MCF 10A (cell line): ENCODE measurements around the gene EEF1AKMT2. TPM values are rescaled to one million over a fixed set of nuclear protein-coding genes. Genes with fewer than 3 reads are reported as not detected.

Experiments
- BruUV-seq: library from RNA; stranded (reverse); fragments of 400-500 nt; replicated peaks from 2 replicates; lab custom pipeline; 2021; lab: Mats Ljungman, UMichigan
- CTCF ChIA-PET: fragments of 300-600 bp; sonication (Branson Sonifier 250); formaldehyde crosslinking; extraction: SDS; loops from one replicate; lab custom pipeline; 2021; ENCODE audit warnings: antibody characterized with exemption, inconsistent platforms; lab: Yijun Ruan, JAX
- POLR2A ChIA-PET: fragments of 300-600, 350-650 bp; sonication (Branson Sonifier 250); formaldehyde crosslinking; extraction: SDS; loops from one replicate; lab custom pipeline; 2020; ENCODE audit warnings: antibody characterized with exemption, inconsistent platforms; lab: Yijun Ruan, JAX
- DNase-seq: peaks from one replicate; pipeline ENCODE4 v3.0.0-alpha.2; 2018; ENCODE audit not compliant: unreplicated experiment
- H3K27ac Mint-ChIP-seq: one replicate; pipeline ENCODE4 v1.8.0; 2022; ENCODE audit warnings: mild to moderate bottlenecking, low read depth, mixed read lengths; ENCODE audit not compliant: unreplicated experiment
- H3K27me3 Mint-ChIP-seq: one replicate; pipeline ENCODE4 v1.8.0; 2022; ENCODE audit warnings: mixed read lengths; ENCODE audit not compliant: insufficient read depth, unreplicated experiment
- H3K36me3 Mint-ChIP-seq: one replicate; pipeline ENCODE4 v1.8.0; 2022; ENCODE audit warnings: mild to moderate bottlenecking, moderate library complexity, mixed read lengths; ENCODE audit not compliant: insufficient read depth, unreplicated experiment
- H3K4me1 Mint-ChIP-seq: one replicate; pipeline ENCODE4 v1.8.0; 2022; ENCODE audit warnings: mixed read lengths; ENCODE audit not compliant: insufficient read depth, unreplicated experiment
- H3K4me3 Mint-ChIP-seq: one replicate; pipeline ENCODE4 v1.8.0; 2022; ENCODE audit warnings: mild to moderate bottlenecking, moderate library complexity, mixed read lengths; ENCODE audit not compliant: unreplicated experiment
- H3K9me3 Mint-ChIP-seq: one replicate; pipeline ENCODE4 v1.8.0; 2022; ENCODE audit warnings: mixed read lengths; ENCODE audit not compliant: unreplicated experiment
- intact Hi-C: fragments of 100-400 bp; cut with micrococcal nuclease; formaldehyde crosslinking; loops from 2 replicates; pipeline ENCODE4 v1.14.1; 2022
- total RNA-seq: library from RNA; stranded (reverse); gene quantifications from 2 replicates; pipeline ENCODE4 v1.2.3, GENCODE V29; 2022
- TF ChIP-seq, protein P1 (sequence below): fragments of 200-600 bp; IDR thresholded peaks from one replicate; pipeline ENCODE4 v1.8.0; 2022; ENCODE audit warnings: antibody characterized with exemption, mild to moderate bottlenecking; ENCODE audit not compliant: unreplicated experiment

EEF1AKMT2 gene
- total RNA-seq, 1 experiment from 2014 or later = 17.5 TPM

DNA sequence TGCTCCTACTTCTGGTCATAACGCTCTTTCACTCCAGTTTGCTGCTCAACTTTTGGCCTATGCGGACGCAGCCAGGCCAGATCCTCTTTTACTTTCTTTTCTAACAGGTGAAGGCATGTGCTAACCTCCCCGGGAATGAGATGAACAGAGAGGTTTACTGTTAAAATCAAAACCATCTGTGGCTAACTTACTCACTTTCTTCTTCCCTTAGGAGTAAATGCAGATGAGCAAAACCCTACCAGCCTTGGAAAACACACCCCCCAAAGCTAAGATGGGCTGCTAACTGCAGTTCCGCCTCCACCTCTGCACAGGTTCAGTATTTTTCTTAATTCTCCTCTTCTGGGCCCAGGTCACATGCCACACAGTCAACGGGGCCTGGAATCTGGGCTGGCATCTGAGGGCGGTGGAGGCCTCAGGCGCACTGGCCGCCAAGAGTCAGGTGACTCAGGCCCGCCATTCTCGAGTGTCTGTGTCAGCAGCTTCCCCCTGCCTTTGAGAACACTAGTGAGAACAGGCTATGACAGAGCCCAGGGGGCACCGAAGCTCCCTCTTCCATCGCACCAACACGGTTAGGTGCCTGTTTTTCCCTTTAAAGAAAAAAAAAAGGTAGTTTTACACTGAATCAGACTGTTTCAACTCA is 58.6 kb downstream of the EEF1AKMT2 start:
- TF ChIP-seq, protein P1, sequence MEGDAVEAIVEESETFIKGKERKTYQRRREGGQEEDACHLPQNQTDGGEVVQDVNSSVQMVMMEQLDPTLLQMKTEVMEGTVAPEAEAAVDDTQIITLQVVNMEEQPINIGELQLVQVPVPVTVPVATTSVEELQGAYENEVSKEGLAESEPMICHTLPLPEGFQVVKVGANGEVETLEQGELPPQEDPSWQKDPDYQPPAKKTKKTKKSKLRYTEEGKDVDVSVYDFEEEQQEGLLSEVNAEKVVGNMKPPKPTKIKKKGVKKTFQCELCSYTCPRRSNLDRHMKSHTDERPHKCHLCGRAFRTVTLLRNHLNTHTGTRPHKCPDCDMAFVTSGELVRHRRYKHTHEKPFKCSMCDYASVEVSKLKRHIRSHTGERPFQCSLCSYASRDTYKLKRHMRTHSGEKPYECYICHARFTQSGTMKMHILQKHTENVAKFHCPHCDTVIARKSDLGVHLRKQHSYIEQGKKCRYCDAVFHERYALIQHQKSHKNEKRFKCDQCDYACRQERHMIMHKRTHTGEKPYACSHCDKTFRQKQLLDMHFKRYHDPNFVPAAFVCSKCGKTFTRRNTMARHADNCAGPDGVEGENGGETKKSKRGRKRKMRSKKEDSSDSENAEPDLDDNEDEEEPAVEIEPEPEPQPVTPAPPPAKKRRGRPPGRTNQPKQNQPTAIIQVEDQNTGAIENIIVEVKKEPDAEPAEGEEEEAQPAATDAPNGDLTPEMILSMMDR = no peak
- intact Hi-C loops = no loop called here
- POLR2A ChIA-PET = interaction anchor here (0.7 to 1.6 kb wide), 3 partner anchors 9 to 1796 kb away, joined by 3 to 8 read pairs (median 7); no protein-coding TSS in a partner anchor
- CTCF ChIA-PET = interaction anchor here (0.7 to 1.6 kb wide), 4 partner anchors 10 to 206 kb away, joined by 3 to 12 read pairs (median 4); no protein-coding TSS in a partner anchor
- Mint-ChIP-seq H3K9me3 (no peaks in the 10 kb centered on the region), H3K27me3 (no peaks in the 10 kb centered on the region), H3K36me3 (peaks cover 20% of the 10 kb centered on the region), H3K27ac (peak overlapping the region; percentile 88), H3K4me1 (peaks cover 37% of the 10 kb centered on the region), H3K4me3 (peak overlapping the region; percentile 49)
- BruUV-seq = no TSS peak
- no peak for DNase-seq

DNA sequence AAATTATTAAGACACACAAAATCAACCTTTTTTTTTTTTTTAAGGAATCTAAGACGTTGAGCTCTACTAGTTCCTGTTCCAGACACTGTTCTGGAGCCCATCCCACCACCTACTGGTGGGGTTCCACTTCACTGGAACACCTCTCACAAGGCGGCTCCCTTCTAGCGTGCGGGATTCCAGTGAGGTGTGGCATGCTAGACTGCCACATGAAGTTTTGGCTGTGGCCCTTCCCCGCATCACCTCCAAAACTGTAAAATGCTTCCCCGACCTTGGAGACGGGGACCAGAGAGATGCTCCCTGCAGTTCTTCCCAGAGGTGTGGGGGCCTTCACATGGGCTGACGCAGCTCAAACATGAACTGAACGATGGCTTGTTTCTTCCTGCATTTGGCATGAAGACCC is 60.1 kb downstream of the EEF1AKMT2 start:
- H3K9me3 Mint-ChIP-seq = no peaks in the 10 kb centered on the region
- peaks cover 17% of the 10 kb centered on the region for H3K36me3 Mint-ChIP-seq
- H3K27ac Mint-ChIP-seq = no peak overlapping the region
- DNase-seq = no peak
- BruUV-seq = no TSS peak
- H3K27me3 Mint-ChIP-seq = no peaks in the 10 kb centered on the region
- ChIA-PET CTCF (interaction anchor here (0.9 to 4.4 kb wide), 4 partner anchors 10 to 203 kb away, joined by 3 to 17 read pairs (median 4); no protein-coding TSS in a partner anchor), POLR2A (interaction anchor here (1.4 kb wide), 1 partner anchor 9 kb away, joined by 3 read pairs; no protein-coding TSS in a partner anchor)
- peaks cover 29% of the 10 kb centered on the region for H3K4me1 Mint-ChIP-seq
- intact Hi-C loops = no loop called here
- TF ChIP-seq, protein P1 = no peak
- H3K4me3 Mint-ChIP-seq = no peak overlapping the region

DNA sequence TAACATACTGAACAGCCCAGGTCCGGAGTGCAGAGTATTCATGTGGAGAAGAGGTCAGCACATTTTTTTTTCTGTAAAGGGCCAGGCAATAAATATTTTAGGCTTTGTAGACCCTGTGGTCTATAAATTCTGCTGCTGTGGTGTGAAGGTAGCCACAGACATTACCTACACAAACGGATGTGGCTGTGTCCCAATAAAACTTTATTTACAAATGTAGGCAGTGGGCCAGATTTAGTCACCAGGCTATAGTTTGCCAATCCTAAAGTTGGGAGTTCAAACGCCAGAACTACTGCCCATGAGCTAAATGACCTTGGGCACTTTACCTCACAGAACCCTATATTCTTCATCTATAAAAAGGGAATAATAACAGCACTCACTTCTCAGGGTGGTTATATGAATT is 60.9 kb downstream of the EEF1AKMT2 start:
- Mint-ChIP-seq H3K9me3 (no peaks in the 10 kb centered on the region), H3K36me3 (peaks cover 16% of the 10 kb centered on the region), H3K4me1 (peaks cover 21% of the 10 kb centered on the region), H3K27me3 (no peaks in the 10 kb centered on the region), H3K4me3 (no peak overlapping the region), H3K27ac (no peak overlapping the region)
- POLR2A ChIA-PET = no interaction called here
- DNase-seq = no peak
- CTCF ChIA-PET = interaction anchor here (1.1 to 4.4 kb wide), 3 partner anchors 11 to 14 kb away, joined by 3 to 17 read pairs (median 5); no protein-coding TSS in a partner anchor
- TF ChIP-seq, protein P1 = no peak
- BruUV-seq = no TSS peak
- intact Hi-C loops = no loop called here

DNA sequence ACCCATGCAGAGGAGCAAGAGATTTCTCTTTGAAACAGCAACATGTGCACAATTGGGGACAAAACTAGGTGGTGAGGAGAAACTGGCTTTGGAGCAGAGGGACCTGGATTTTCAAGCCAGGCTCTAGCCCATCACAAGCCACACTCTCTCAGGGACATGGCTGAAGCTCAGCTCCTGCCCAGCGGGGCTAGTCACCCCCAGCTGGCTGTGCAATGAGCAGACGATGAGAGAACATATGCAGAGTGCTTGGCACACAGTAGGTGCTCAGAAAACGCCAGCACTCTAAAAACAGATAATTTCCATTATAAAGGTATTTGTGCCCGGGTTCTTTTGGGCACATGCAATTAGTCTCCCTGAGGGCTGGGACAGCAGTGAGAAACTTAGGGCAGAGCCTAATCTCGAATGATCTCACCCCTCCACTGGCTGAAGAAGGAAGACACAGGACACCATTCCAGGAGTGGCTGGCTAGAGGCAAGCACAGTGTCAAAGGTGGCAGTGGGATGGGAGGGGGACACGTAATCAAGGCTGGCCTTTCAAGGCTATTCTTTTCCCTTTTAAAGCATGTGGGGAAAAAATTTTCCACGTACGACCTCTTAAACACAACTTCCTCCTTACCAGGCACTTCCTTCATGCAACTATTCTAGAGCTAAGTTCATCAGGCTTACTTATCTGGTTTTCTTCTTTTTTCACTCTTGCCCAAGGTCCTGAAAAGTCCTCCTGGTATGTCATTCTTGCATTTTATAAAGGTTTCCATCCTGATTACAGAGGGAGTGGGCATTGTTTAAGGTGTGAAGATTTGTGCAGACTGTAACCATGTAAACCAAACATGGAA is 62.6 kb downstream of the EEF1AKMT2 start:
- TF ChIP-seq, protein P1 = no peak
- ChIA-PET POLR2A (no interaction called here), CTCF (interaction anchor here (0.5 to 4.4 kb wide), 4 partner anchors 11 to 393 kb away, joined by 3 to 17 read pairs (median 3); no protein-coding TSS in a partner anchor)
- no peak overlapping the region for H3K4me3 Mint-ChIP-seq
- no peaks in the 10 kb centered on the region for H3K27me3 Mint-ChIP-seq
- peaks cover 14% of the 10 kb centered on the region for H3K4me1 Mint-ChIP-seq
- H3K36me3 Mint-ChIP-seq = peaks cover 25% of the 10 kb centered on the region
- no TSS peak for BruUV-seq
- intact Hi-C loops = no loop called here
- no peak for DNase-seq
- H3K27ac Mint-ChIP-seq = no peak overlapping the region
- H3K9me3 Mint-ChIP-seq = no peaks in the 10 kb centered on the region
